Measurements from ENCODE around the gene DNMT3L. TPM values are rescaled to one million over a fixed set of nuclear protein-coding genes. Genes with fewer than 3 reads are reported as not detected.
"Not testable (repeated sequence)": the region's sequence is repeated elsewhere in the genome, so short reads cannot be mapped to it uniquely, and the experiment has no call there.

The DNMT3L gene
- total RNA-seq, 2 experiments from 2014 or later: not detected

DNA sequence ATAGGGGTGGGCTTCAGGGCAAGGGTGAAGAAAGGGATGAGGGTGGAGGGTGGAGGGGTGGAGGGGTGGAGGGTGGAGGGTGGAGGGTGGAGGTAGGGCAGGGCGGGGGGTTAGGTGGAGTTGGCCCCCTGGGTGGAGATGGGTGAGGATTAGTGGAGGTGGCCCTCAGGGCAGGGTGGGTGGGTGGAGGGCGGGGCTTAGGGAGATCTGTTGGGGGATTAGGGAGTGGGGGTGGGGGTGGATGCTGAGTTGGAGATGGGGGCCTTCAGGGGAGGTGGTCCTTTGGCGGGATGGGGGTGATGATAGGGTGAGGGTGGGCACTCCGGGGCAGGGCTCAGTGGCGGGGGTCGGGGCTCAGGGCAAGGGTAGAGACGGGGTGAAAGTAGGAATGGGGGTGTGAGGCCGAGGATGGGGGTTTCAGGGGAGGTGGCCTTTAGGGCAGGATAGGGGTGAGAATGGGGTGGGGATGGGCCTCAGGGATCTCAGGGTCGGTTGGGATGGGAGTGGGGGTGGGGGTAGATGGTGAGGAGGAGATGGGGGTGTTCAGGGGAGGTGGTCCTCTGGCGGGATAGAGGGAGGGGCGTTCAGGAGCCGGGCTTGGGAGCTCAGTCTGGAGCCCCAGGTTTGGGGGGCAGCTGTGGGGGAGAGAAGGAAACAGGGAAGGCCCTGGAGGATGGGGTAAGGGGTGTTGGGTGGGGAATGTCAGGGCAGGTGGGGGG is 800 bp upstream of the DNMT3L start:
- Mint-ChIP-seq H3K9me3 (no peaks in the 10 kb centered on the region), H3K4me1 (no peaks in the 10 kb centered on the region), H3K27ac (no peak overlapping the region), H3K27me3 (no peaks in the 10 kb centered on the region), H3K4me3 (no peak overlapping the region), H3K36me3 (ENCODE audit: low read depth) (no peaks in the 10 kb centered on the region)
- DNase-seq: no peak
- ChIA-PET POLR2A (no interaction called here), CTCF (no interaction called here)

DNA sequence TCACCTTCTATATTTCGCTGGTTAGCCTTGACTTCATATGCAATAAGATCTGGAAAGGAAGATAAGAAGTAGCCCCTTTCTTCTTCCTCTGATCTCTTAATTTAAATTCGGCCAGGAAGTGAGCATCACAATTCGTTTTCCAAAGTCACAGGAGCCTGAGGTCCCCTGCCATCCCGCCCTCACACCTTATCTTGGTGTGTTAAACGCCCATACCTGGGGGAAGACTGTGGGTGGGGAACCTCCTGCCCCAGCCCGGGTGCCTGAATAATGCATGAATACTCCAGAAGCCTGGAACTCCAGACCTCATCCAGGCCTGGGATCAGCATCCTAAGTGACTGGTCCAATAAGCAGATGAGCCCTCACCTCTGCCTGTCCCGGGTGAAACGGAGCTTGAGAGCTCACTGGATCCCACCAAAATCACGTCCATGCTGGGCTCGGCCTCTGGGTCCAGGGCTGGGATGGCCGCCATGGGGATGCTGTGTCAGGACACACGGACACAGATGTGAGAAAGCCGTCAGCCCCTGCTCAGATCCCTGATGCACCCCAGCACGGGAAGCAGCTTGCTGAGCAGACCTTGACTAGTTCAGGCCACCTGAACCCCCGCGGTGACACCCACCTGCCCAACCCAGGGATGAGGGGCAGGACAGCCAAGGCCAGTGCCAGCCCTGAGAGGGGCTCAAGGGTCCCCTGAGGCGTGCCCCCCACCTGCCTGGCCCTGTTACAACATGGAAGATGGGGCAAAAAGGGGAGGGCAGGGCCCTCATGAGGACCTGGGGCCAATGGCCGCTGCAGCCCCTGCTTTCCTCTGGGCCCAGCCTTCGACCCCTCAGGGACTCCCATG is 686 bp downstream of the DNMT3L start:
- Mint-ChIP-seq H3K4me1 (no peaks in the 10 kb centered on the region), H3K36me3 (ENCODE audit: low read depth) (no peaks in the 10 kb centered on the region), H3K27ac (no peak overlapping the region), H3K27me3 (no peaks in the 10 kb centered on the region), H3K4me3 (no peak overlapping the region), H3K9me3 (no peaks in the 10 kb centered on the region)
- no peak for DNase-seq
- ChIA-PET POLR2A (no interaction called here), CTCF (no interaction called here)

- no peaks in the 10 kb centered on the region for H3K9me3 Mint-ChIP-seq
- no peaks in the 10 kb centered on the region for H3K4me1 Mint-ChIP-seq
- ChIA-PET POLR2A (no interaction called here), CTCF (no interaction called here)
- no peak overlapping the region for H3K27ac Mint-ChIP-seq
- no peaks in the 10 kb centered on the region for H3K36me3 Mint-ChIP-seq (ENCODE audit: low read depth)
- no peak overlapping the region for H3K4me3 Mint-ChIP-seq
- H3K27me3 Mint-ChIP-seq: no peaks in the 10 kb centered on the region
- no peak for DNase-seq
These were observed 1.6 kb downstream of the DNMT3L start for GRCh38 chr21:44260066-44260465.

- peaks cover 2% of the 10 kb centered on the region for H3K4me1 Mint-ChIP-seq
- no peak overlapping the region for H3K4me3 Mint-ChIP-seq
These were observed 2.5 kb downstream of the DNMT3L start for GRCh38 chr21:44259082-44259705.

DNA sequence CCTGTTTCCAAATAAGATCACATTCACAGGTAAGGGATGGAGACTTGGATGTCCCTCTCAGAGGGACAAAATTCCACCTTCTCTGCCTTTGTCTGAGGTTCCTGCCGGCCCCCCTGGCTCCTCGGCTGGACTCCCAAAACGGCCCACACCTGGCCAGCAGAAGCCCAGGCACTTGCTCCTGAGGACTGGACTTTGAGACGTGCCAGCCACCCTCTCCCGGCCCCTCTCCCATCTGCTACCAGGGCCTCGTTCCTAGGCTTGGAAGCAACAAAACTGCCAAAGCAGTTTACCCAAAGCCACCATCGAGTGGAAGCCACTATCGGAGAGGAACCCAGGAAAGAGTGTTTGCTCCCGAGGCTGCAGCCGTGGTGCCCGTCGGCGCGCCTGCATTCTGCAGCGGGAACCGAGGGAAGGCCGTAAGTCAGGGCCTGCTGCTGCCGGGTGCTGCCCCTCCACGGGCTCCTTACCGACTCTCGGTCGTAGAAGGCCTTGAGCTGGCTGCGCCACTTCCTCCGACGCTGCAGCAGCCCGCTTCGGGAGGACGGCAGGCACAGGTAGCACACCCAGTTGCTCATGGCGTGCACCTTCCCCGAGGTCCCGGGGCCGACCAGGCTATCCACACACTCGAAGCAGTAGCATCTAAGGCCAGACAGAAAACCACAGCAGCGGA is 3.5 kb downstream of the DNMT3L start:
- Mint-ChIP-seq H3K27me3 (peaks cover 6% of the 10 kb centered on the region), H3K9me3 (no peaks in the 10 kb centered on the region), H3K4me3 (no peak overlapping the region), H3K36me3 (ENCODE audit: low read depth) (no peaks in the 10 kb centered on the region), H3K27ac (no peak overlapping the region), H3K4me1 (peaks cover 2% of the 10 kb centered on the region)
- no peak for DNase-seq
- POLR2A ChIA-PET: no interaction called here
- CTCF ChIA-PET: no interaction called here

More at GRCh38 chr21:44259082-44259705, 2.5 kb downstream of the DNMT3L start:
- POLR2A ChIA-PET: no interaction called here
- CTCF ChIA-PET: no interaction called here
- Mint-ChIP-seq H3K27me3 (peaks cover 2% of the 10 kb centered on the region), H3K9me3 (no peaks in the 10 kb centered on the region), H3K27ac (no peak overlapping the region), H3K36me3 (ENCODE audit: low read depth) (no peaks in the 10 kb centered on the region)
- no peak for DNase-seq

DNA sequence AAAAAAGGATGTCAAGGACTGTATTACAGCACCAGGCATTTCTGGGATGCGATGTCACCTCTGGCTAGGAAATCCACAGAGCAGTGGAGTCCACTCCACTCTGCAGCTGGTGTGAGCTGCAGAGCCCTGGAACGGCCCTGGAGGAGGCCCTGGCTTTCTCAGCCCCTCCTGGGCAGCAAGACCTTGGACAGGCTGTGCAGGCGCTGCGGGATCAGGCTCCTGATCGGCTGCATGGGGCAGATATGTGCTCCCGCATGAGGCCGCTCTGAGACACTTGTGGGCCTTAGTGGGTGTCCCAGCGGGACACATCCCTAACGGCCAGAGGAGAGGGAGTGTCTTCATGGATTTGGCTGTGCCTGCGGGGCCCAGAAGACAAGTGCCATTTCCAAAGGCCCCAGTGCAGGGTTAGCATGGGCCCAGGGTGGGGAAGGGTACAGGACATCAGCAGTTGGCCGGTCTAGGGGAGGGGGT is 6.2 kb downstream of the DNMT3L start:
- peaks cover 6% of the 10 kb centered on the region for H3K27me3 Mint-ChIP-seq
- peaks cover 2% of the 10 kb centered on the region for H3K4me1 Mint-ChIP-seq
- no peak overlapping the region for H3K27ac Mint-ChIP-seq
- H3K4me3 Mint-ChIP-seq: no peak overlapping the region
- no peaks in the 10 kb centered on the region for H3K36me3 Mint-ChIP-seq (ENCODE audit: low read depth)
- POLR2A ChIA-PET: no interaction called here
- H3K9me3 Mint-ChIP-seq: no peaks in the 10 kb centered on the region
- DNase-seq: no peak
- CTCF ChIA-PET: no interaction called here

DNA sequence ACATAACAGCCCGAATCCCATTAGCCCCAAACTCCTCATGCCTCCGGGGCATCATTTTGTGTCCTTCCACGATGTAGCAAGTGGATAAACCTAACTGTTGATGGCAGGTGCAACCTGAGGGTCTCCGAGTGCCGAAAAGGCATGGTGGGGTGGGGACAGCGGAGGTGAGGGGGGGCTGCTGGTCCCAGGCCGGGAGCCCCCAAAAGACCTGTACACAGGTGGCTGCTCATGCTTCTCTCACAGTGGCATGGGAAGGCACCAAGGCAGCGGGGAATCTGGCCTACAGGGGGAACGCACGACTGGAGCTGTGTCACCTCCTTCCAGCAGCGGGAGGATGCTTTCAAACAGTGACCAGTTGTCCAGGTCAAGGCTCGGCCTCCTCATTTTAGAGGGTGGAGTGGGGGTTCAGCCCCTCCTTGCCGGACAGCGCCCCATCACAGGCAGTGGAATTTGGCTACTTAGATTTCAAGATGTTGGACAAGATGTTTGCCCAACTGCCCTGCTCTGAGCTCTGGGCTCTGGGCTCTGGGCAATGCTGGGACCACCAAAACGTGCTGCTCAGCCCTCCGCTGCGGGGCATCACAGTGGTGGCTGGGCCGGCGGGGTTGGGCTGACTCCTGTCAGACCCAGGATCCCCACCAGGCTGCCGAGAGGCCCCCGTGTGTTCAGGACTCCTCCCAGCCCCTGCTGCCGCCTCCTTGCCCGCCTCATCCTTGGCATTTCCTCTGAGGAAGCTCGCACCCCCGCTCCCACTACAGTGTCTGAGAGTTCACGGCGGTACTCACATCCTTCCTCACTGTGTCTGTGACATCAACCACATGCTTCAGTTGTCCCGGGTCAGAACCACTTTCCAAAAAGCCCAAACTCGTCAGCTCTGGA is 7.6 kb downstream of the DNMT3L start:
- peak; percentile 1 for DNase-seq
- Mint-ChIP-seq H3K27me3 (peaks cover 6% of the 10 kb centered on the region), H3K36me3 (ENCODE audit: low read depth) (no peaks in the 10 kb centered on the region), H3K4me1 (peaks cover 2% of the 10 kb centered on the region), H3K4me3 (no peak overlapping the region), H3K27ac (peak overlapping the region; percentile 50), H3K9me3 (no peaks in the 10 kb centered on the region)
- ChIA-PET CTCF (no interaction called here), POLR2A (no interaction called here)

DNA sequence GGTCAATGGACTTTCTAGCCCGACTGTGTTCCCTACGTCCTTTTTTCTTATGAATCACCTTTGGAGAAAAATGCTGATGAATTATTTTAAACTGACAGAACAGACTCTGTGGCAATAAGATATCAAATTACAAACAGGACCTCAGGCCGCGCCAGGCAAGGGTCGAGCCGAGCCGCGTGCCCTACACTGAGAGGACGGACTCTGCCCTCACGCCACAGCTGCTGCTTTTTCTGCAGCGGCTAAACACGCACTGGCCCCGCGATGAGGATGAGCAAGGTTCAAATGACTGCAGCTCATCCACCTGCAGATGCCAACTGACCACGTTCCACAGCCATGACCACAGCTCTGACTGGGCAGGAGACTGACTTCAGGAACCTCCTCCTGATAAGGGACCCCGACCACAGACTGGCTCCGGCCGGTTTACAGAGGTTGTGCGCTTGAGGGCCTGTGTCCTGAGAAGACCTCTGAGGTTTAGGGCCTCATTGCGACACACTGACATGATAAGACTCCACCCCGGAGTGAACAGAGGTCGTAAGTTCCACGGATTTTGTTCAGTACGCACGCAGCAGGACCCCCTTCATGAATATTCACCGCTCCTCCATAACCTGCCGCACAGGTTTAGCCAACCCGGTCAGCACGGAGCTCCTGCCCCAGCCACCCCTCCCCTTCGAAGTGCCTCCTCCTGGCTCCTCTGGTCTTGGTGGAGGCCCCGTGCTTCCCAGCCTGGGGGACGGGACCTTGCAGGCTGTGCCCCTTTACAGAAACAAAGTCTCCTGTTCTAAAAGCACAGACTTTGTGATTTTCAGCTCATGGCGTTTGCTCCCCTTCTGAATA is 12.3 kb downstream of the DNMT3L start:
- CTCF ChIA-PET; H3K27ac Mint-ChIP-seq; H3K27me3 Mint-ChIP-seq; H3K4me1 Mint-ChIP-seq; H3K4me3 Mint-ChIP-seq; POLR2A ChIA-PET; DNase-seq; H3K36me3 Mint-ChIP-seq (ENCODE audit: low read depth); H3K9me3 Mint-ChIP-seq: not testable (repeated sequence)

DNA sequence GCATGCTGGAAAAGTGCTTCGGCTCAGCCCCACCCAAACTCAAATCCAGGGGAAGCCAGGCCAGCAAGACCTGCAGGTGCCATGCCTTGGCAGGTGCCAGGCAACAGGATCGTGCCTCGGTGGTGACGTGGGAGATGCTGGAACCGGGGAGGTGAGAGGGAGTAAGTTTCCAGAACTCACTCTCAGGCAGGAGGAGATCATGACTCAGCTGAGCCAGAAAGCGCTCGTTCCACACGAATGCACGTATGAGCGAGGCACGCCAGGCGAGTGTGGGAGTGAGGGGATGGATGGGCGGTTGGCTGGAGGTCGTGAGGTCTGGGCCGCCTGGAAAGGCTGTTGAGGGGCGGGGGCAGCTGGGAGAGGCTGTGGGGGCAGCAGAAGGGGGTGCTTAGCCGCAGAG is 13.8 kb downstream of the DNMT3L start:
- H3K4me3 Mint-ChIP-seq; H3K27me3 Mint-ChIP-seq; POLR2A ChIA-PET; CTCF ChIA-PET; H3K4me1 Mint-ChIP-seq; H3K36me3 Mint-ChIP-seq (ENCODE audit: low read depth); H3K27ac Mint-ChIP-seq; H3K9me3 Mint-ChIP-seq; DNase-seq: not testable (repeated sequence)

GRCh38 chr21:44243980-44244379 is 17.7 kb downstream of the DNMT3L start:
- CTCF ChIA-PET; H3K9me3 Mint-ChIP-seq; DNase-seq; POLR2A ChIA-PET; H3K4me1 Mint-ChIP-seq; H3K4me3 Mint-ChIP-seq; H3K27me3 Mint-ChIP-seq; H3K27ac Mint-ChIP-seq; H3K36me3 Mint-ChIP-seq (ENCODE audit: low read depth): not testable (repeated sequence)

DNA sequence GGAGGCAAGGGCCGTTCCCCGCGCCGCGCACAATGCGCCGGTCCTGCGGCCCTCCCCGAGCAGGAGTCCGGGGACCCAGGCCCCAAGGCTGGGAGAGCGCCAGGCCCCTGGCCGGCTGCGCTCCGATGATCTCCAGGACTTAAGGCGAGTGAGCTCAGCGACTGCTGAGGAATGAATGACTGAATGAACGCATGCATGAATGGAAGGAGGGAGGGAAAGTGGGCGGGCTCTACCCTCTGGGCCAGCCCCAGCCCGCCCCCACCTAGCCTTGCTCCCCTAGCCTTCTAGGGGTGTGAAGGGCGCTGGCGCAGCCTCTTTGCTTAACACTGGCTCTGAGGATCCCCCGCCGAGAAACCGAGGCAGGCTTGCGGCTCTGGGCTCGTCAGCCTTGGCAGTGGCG is 20.4 kb downstream of the DNMT3L start:
- H3K4me1 Mint-ChIP-seq; H3K36me3 Mint-ChIP-seq (ENCODE audit: low read depth); H3K4me3 Mint-ChIP-seq; POLR2A ChIA-PET; DNase-seq; H3K27ac Mint-ChIP-seq; H3K9me3 Mint-ChIP-seq; CTCF ChIA-PET; H3K27me3 Mint-ChIP-seq: not testable (repeated sequence)

GRCh38 chr21:44240842-44241241 is 20.9 kb downstream of the DNMT3L start, which contains the start of gene ICOSLG:
ICOSLG (minus strand) TSS chr21:44240943; CDS start chr21:44240817, 126 bp downstream.
- H3K4me3 Mint-ChIP-seq; CTCF ChIA-PET; H3K36me3 Mint-ChIP-seq (ENCODE audit: low read depth); DNase-seq; H3K27me3 Mint-ChIP-seq; H3K9me3 Mint-ChIP-seq; H3K27ac Mint-ChIP-seq; POLR2A ChIA-PET; H3K4me1 Mint-ChIP-seq: not testable (repeated sequence)

Data from activated CD4-positive, alpha-beta T cell treated with anti-CD3 and anti-CD28 coated beads, Interleukin-2, amount 10 ng/mL, durations not matched to agents 7 days and 5 days (primary cell).